SK-N-SH treated with all-trans-retinoic acid at 6 μM for 48 hours (cell line): Measurements from ENCODE around the gene ST6GALNAC6.

ENCODE experiments used
- ARNTL ChIP-seq: fragments of 450-650 bp; formaldehyde crosslinking; IDR thresholded peaks from 2 replicates; pipeline ENCODE4 v1.5.0; 2020; ENCODE audit warnings: low read depth, mild to moderate bottlenecking, moderate library complexity, borderline replicate concordance
- BACH2 ChIP-seq: fragments of 250-450 bp; sonication (Bioruptor Pico); IDR thresholded peaks from 2 replicates; pipeline ENCODE4 v1.9.0; 2021; ENCODE audit warnings: mild to moderate bottlenecking, borderline replicate concordance
- RARB ChIP-seq: fragments of 250-450 bp; sonication (Bioruptor Pico); IDR thresholded peaks from 2 replicates; pipeline ENCODE4 v1.8.0; 2021; ENCODE audit warnings: mild to moderate bottlenecking, moderate library complexity
- ZFP30 ChIP-seq: fragments of 450-650 bp; formaldehyde crosslinking; IDR thresholded peaks from 2 replicates; pipeline ENCODE4 v1.5.0; 2022; ENCODE audit warnings: mild to moderate bottlenecking, moderate library complexity

DNA sequence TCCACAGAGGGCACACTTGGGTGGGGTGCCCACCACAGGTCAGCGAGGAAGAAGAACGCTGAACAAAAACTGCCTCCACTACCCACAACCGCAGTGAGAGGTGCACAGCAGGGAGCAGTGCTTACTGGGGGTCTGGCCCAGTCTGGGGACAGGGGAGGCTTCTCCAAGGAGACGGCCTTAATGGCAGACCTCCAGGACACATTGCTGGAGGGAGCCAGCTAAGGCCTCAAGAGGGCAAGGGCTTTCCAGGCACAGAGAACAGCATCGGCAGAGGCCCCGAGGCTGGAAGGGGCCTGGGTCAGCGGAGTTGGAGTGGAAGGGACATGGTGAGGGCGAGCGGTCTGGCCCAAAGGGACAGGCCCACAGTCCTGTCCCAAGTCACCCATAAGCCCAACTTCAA is 46.5 kb upstream of the ST6GALNAC6 start:
- TF ChIP-seq RARB (CRISPR knock-in tag) (no peak), ZFP30 (CRISPR knock-in tag) (no peak), BACH2 (CRISPR knock-in tag) (no peak), ARNTL (CRISPR knock-in tag) (no peak)
